ENCODE results near the gene TOR1B.
"Not testable (repeated sequence)": the region's sequence is repeated elsewhere in the genome, so short reads cannot be mapped to it uniquely, and the experiment has no call there.

The TOR1B gene

DNA sequence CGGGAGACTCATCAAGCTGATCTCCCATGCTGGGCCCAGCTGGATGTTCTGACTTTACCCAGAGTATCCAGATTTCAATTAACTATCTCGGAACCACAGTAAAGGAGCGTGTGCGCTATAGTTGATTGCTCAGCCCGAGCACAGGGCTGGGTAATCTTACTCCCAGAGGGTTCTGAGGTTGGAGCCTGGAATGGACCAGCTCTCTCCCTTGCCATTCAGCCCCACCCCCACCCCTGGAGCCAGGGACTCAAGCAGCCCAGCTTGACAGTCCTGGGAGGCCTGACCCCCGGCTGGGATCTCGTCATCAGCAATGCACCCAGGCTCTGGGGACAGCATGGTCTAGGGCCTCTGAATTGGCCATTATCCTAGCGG is 26.4 kb upstream of the TOR1B start:
- no peak for DNase-seq (ENCODE audit: low read depth in 2 of 2)

DNA sequence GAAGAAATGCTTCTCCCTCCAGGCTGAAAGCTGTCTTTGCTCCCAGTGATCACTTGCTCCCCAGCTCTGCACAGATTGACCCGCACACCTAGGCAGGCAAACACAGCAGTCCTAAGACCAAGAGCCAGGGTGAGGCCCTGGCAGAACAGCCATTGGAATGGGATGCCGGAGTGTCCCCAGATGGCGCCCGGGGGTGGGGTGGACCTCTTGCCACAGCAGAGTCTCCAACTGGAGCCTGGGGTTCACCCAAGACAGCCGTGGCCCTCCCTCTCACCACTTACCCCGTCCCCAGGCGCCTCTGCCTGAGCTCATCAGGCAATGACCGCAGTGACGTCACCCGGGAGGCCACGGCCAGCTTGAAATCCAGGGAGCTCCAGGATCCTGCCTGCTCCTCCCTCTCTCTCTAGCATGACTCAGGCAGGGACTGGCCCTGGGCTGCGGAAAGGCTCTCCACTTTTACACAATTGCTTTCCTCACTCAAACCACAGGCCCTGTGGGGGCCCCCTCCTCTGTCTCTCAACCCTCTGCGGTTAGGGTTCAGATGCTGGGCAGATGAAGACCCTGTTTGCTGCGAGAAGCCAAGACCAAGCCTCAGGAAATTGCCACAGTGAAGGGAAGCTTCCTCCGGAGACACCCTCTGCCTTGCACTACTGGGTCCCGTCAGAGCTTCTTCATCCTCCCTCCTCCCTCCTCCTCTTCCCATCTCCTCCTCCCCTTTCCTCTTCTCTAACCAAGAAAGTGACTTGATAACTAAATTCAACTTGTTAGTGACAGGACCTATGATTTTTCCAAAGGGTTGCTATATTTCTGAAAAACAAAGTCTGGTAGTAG is 25.8 kb upstream of the TOR1B start:
- peak; percentile 62 to 70 for DNase-seq (ENCODE audit: low read depth in 2 of 2)

DNA sequence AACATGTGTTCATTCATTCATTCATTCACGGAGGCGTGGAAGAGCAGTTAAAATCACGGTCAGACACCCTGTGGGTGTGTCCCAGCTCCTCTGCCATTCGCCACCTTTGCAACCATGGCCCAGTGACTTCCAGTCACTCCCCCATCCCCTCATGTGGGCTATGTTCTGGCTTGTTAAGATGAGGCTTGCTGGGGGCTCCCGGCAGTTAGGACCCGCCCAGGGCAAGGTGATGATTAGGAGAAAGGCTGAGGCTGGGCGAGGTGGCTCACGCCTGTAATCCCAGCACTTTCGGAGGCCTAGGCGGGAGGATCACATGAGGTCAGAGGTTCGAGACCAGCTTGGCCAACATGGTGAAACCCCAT is 25.2 kb upstream of the TOR1B start:
- no peak for DNase-seq (ENCODE audit: low read depth in 2 of 2)

DNA sequence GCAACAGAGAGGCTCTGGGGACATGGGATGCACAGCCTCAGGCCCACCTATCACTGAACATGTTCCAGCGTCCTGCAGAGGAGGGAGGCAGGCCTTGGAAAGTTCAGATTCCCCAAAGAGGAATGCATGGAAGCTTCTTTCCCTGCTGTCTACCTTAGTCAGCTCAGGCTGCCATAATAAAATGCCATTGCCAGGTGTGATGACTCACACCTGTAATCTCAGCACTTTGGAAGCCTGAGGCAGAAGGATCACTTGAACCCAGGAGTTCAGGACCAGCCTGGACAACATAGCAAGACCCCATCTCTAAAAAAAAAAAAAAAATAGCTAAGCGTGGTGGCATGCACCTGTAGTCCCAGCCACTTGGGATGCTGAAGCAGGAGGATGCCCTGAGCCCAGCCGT is 24.5 kb upstream of the TOR1B start:
- no peak for DNase-seq (ENCODE audit: low read depth in 2 of 2)

DNA sequence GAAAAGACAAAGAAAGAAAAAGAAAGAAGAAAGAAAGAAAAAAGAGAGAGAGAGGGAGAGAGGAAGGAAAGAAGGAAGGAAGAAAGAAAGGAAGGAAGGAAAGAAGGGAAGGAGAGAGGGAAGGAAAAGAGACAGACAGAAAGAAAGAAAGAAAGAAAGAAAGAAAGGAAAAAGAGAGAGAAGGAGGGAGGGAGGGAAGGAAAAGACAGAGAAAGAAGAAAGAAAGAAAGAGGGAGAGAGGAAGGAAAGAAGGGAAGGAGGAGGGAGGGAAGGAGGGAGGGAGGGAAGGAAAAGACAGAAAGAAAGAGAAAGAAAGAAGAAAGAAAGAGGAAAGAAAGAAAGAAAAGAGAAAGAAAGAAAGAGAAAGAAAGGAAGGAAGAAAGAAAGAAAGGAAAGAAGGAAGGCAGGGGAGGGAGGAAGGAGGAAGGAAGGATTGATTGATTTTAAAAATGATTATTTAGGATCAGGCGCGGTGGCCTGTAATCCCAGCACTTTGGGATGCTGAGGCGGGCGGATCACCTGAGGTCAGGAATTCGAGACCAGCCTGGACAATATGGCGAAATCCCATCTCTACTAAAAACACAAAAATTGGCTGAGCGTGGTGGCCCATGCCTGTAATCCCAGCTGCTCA is 23.3 kb upstream of the TOR1B start:
- DNase-seq (ENCODE audit: low read depth in 2 of 2), result no peak

DNA sequence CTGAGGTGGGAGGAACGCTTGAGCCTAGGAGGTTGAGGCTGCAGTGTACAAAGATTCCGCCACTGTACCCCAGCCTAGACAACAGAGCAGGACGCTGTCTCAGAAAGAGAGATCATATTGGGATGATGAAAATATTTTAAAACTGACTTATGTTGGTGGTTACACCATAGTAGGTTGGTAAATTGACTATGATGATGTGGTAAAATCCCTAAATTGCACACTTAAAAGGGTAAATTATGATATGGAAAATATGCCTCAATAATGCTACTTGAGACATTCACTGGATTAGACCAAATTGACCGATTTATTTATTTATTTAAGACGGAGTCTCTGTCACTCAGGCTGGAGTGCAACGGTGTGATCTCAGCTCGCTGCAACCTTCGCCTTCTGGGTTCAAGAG is 21.9 kb upstream of the TOR1B start:
- no peak for DNase-seq (ENCODE audit: low read depth in 2 of 2)

DNA sequence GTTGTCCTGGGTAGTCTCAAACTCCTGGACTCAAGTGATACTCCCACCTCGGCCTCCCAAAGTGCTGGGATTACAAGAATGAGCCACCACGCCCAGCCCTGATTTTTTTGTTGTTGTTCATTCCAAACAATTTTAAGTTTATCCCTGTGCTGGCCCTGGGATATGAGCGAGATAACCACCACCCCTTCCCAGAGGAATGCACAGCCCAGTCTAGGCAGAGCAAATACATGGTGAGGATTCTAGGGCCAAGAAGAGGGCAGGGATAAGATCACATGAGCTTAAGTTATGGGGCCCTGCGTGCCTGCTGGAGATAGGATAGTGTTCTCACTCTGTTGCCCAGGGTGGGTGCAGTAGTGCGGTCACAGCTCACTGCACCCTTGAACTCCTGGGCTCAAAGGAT is 21.0 kb upstream of the TOR1B start:
- DNase-seq (ENCODE audit: low read depth in 2 of 2), result no peak

DNA sequence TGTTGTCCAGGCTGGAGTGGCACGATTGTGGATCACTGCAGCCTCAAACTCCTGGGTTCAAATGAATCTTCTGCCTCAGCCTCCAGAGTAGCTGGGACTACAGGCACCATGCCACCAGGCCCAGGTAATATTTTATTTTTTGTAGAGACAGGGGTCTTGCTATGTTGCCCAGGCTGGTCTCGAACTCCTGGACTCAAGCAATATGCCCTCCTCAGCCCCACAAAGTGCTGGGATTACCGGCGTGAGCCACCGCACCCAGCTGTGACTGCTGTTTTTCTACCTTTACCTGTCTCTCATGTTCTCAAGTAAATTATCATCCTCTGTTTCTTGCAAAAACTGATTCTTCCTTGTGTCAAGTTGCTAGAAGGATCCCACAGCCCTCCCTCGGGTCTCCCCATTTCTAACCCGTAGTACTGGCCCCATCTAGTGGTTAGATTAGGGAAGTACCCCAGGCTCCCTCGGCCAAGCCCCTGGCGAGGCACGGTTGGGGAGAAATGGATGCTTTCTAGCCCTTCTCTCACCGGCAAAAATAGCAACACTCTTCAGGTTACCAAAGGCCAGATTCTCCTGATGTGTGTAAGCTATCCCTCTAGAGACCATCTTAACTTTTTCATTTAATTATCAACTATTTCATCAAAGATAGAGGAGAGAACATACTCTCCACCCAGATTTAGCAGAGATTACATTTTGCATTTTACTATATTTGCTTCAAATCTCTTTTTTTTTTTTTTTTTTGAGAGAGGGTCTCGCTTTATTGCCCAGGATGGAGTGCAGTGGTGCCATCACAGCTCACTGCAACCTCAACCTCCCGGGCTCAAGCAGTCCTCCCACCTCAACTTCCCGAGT is 19.2 kb upstream of the TOR1B start:
- peak; percentile 36 to 60 for DNase-seq (ENCODE audit: low read depth in 2 of 2)

DNA sequence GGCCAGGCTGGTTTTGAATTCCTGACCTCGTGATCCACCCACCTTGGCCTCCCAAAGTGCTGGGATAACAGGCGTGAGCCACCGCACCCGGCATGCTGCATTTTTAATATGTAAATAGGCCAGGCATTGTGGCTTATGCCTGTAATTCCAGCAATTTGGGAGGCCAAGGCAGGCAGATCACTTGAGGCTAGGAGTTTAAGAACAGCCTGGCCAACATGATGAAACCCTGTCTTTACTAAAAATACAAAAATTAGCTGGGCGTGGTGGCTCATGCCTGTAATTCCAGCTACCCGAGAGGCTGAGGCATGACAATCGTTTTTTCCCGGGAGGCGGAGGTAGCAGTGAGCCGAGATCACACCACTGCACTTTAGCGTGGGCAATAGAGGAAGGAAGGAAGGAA is 18.0 kb upstream of the TOR1B start:
- not testable (repeated sequence) for DNase-seq (ENCODE audit: low read depth in 2 of 2)

DNA sequence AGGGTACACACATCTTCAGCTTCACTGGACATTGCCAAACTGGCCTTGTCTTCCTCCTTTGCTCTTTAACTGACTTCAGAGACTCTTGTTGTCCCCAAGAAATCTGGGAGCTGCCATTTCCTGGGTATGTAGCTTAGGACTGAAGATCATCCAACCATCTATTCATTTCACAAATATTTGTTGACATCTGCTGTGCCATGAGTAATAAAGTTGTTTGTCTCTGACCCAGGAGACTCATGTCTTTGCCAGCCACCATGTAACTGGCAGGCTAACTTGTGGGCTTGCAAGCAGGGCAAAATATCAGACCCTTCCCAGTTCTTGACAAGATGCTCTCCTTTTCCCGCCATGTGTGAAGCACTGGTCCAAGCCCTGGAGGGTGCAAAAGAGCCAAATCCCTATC is 17.1 kb upstream of the TOR1B start:
- no peak for DNase-seq (ENCODE audit: low read depth in 2 of 2)

DNA sequence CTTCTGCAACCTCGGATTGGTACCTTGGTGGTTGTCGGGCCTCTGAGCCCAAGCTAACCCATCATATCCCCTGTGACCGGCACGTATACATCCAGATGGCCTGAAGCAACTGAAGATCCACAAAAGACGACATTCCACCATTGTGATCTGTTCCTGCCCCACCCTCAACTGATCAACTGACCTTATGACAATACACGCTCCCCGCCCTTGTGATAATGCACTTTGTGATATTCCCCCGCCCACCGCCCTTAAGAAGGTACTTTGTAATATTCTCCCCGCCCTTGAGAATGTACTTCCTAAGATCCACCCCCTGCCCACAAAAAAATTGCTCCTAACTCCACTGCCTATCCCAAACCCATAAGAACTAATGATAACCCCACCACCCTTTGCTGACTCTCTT is 16.5 kb upstream of the TOR1B start:
- DNase-seq (ENCODE audit: low read depth in 2 of 2), result no peak

DNA sequence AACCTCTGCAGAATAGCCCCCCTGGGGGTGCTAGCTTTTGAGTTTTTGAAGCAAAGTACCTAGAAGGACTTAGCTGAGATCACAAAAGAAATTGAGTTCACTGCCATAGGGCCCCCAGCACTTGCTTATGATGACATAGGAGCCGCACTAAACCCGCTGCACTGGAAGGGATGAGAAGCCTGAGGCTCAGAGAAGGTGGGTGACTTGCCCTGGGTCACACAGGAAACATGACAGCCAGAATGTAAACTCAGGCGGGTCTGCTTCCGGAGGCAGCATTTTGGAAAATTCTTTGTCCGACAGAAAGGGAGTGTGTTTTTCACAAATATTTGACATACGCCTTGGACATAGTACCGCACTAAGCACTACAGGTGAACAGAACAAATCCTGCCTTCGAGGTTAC is 8.4 kb upstream of the TOR1B start:
- DNase-seq (ENCODE audit: low read depth in 2 of 2), result no peak

DNA sequence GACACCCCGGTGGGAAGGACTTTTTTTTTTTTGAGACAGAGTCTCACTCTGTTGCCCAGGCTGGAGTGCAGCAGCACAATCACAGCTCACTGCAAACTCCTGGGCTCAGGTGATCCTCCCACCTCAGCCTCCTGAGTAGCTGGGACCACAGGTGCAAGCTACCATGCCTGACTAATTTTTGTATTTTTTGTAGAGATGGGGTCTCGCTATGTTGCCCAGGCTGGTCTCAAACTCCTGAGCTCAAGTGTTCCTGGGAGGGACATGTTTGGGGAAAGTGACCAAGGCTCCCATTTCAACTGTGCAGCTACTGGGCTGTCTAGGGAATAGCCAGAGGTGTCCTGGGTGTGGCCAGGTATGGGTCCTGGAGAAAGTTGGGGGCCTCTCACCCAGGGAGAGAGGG is 7.0 kb upstream of the TOR1B start:
- not testable (repeated sequence) for DNase-seq (ENCODE audit: low read depth in 2 of 2)

DNA sequence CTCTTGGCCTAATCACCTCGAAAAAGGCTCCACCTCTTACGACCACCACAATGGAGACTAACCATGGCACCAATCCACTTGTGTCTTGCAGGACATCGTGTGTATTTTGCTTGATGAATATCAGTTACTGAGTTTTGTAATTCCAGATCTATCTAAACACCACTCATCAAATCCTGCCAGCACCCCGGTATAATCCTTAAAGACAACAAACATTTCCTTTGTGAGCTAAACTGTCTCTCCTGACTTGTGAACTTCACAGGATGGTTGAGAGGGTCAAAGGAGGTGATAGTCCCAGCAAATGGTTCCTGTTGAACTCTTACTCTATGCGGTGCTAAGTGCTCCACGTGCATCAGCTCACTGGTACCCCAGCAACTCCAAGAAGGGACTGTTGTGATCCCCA is 4.0 kb upstream of the TOR1B start:
- DNase-seq (ENCODE audit: low read depth in 2 of 2), result no peak

DNA sequence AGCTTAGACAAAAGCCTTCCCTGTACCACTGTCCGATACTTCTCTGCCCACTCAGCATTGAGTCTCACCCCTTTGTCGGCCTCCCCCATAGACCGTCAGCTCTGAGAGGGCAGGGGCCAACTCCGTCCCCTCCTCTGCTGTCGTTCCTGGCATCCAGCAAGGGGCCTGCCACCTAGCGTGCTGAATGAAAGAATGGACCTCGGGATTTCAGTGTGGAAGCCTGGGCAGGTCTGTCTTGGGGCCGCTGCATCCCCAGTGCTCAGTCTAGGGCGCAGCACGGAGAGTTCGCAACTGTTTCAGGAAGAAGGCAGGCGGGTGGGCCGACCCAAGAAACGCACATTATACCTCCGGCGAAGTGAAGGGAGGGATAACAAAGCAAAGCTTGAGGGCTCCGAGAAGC is 1.5 kb upstream of the TOR1B start:
- no peak for DNase-seq (ENCODE audit: low read depth in 2 of 2)

DNA sequence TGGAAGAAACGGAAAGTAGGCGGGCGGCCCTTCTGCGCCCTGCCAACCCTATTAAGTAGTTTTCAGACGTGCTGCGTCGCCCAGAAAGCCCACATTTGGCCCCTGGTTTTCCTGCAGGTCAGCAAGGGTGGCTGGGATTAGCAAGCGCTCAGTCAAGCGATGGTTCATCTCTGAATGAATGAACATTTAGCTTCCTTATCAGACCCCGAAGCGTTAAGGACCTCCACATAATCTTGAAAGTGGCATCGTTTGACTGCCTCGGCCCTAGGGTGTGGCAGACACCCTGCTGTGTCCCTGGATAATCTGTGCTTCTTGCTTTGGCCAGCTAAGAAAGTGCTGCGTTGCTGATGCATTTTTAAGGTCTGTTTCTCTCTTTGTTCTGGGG is 684 bp downstream of the TOR1B start:
- no peak for DNase-seq (ENCODE audit: low read depth in 2 of 2)

DNA sequence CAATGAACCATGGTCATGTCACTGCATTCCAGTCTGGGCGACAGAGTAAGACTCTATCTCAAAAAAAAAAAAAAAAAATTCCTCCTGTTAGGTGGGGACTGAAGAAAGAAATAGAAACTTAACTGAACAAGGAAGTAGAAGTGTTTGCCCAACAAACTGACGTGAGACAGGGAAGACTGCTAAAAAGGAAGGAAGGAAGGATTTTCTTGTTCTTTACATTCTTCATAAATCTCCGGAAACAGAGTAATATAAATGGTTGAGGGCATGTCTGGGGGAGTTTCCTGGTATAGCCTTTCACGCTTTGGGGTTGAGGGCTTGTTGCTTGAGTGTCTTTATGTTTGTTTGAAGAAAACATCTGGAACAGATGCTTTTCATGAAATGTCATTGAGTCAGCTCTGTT is 3.1 kb downstream of the TOR1B start:
- DNase-seq (ENCODE audit: low read depth in 2 of 2), result no peak

DNA sequence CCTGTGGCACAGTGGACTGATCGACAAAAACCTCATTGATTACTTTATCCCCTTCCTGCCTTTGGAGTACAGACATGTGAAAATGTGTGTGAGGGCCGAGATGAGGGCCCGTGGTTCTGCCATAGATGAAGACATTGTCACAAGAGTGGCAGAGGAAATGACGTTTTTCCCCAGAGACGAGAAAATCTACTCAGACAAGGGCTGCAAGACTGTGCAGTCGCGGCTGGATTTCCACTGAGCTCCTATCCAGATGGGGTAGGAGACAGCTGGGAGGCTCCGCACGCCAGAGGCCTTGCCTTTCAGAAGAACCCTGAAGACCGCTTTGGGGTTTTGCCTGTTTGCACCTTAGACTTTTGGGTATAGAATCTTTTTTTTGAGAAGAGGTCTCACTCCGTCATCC is 6.4 kb downstream of the TOR1B start:
- no peak for DNase-seq (ENCODE audit: low read depth in 2 of 2)

DNA sequence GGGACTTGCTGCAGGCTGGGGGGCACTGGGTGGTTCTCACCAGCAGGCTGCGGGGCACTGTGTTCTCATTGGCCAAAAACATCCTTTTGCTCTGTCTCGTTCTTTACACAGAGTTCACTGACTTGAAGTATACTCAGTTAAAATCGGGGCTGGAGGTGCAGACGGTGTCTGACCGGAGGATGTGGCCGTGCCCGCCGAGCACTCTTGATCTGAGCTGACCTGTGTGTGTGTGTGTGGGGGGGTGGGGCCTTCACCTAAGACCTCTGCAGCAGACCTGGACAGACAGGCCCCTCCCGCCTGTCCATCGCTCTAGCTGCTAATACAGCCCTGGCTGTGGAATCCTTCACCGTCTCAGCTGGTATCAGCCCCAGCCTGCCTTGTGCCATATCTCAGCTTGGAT is 7.1 kb downstream of the TOR1B start:
- DNase-seq (ENCODE audit: low read depth in 2 of 2), result no peak

DNA sequence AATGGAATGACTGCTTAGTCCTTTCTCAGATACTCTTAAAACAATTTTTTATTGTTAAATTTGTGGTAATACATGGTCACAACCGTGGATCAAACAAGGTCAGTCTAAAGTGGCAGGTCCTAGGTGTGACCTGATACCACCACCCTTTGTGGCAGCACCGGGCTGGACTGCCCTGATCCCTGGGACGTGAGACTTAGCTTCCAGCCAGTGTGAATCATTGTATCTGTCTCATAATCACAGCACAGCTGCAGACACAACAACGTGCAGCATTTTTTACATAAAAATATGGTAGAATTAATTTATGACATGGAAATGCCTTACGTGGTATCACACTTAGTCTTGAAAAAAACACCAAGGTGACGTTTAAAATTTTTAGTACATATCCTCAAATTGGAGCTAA is 7.8 kb downstream of the TOR1B start:
- no peak for DNase-seq (ENCODE audit: low read depth in 2 of 2)

DNA sequence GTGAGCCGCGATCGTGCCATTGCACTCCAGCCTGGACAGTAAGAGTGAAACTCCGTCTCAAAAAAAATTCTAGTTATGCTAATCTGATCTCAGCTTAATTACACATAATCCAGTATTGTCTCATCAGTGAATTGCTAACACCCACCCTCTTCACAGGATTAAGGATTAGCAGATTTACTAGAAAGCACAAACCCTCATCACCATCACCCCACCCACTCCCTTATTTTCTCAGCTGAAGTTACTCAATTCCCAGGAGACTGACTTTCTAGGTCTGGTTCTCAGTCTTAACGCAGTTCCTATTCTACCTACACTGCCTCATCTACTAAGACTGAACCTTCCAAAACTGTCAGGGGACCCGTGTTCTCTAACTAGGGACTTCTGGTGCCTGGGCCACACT is 9.0 kb downstream of the TOR1B start:
- DNase-seq (ENCODE audit: low read depth in 2 of 2), result no peak

DNA sequence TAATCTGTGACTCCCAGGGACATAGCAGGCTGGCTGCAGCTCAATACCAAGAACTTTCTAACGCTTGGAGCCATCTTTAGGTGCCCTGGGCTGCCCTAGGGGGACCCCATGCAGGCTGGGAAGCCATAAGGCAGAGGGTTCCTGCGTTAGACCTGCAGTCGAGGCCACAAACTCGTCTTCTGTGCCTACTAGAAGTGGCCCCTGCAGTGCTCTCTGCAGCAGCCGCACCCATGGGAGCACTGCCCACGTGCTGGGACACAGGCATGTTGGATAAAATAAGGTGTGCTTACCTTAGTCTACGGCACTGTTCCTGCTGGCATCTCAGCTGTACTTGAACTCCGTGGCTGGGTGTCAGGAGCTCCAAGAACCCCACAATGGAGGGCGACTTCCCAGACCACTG is 9.4 kb downstream of the TOR1B start:
- no peak for DNase-seq (ENCODE audit: low read depth in 2 of 2)

DNA sequence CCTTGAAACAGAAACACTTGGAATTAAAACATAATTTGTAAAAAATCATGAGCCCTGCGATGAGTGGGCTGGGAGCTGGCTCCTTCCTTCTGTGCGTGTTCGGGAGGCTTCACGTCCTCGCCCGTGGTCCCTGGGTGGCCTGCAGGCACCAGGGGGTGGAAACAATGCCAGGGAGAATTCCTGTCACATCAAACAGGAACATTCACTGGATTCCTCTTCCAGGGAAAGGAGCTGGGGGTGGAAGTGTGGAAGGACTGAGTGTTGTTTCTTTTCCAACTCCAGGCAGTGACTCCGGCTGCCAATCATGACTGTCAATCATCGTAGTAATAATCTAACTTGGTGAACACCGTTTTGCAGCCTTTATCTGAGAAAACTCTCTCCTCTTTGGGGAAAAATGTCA is 10.7 kb downstream of the TOR1B start:
- DNase-seq (ENCODE audit: low read depth in 2 of 2), result no peak
